Transverse colon (tissue), 4 donors: ENCODE measurements around the gene LONP2. TPM values are rescaled to one million over a fixed set of nuclear protein-coding genes. Genes with fewer than 3 reads are reported as not detected.
A peak's percentile ranks its signal among the peaks of the same experiment; 100 is the strongest.
"Not testable (repeated sequence)": the region's sequence is repeated elsewhere in the genome, so short reads cannot be mapped to it uniquely, and the experiment has no call there.

Experiments used
- DNase-seq: peaks from one replicate; pipeline ENCODE4 v3.0.0-alpha.2; 2019
- H3K27ac ChIP-seq, 4 donors: fragments of 200-600 bp; sonication (generic); 2 replicates each; pipeline ENCODE4 v1.5.1; 2016 to 2018; ENCODE audit warnings: inconsistent platforms in 4 of 4
- H3K27me3 ChIP-seq: fragments of 200-600 bp; sonication (generic); 2 replicates; pipeline ENCODE4 v1.5.1; 2017; ENCODE audit warnings: inconsistent platforms
- H3K36me3 ChIP-seq, 4 donors: fragments of 200-600 bp; sonication (generic); 2 replicates each; pipeline ENCODE4 v1.5.1; 2017 to 2019; ENCODE audit warnings: inconsistent platforms in 4 of 4
- H3K4me1 ChIP-seq, 4 donors: fragments of 200-600 bp; sonication (generic); 2 replicates each; pipeline ENCODE4 v1.5.1; 2017 to 2020; ENCODE audit warnings: inconsistent platforms in 4 of 4
- H3K4me3 ChIP-seq, 4 donors: fragments of 200-600 bp; sonication (generic); 1 replicate in 1 of 4; 2 replicates in 3 of 4; pipeline versions ENCODE4 v1.5.1 to v1.6.1; 2017 to 2019; ENCODE audit warnings: inconsistent platforms in 4 of 4
- H3K9me3 ChIP-seq, 2 donors: fragments of 200-600 bp; sonication (generic); 2 replicates each; pipeline ENCODE4 v1.5.1; 2017 to 2019; ENCODE audit warnings: inconsistent platforms in 2 of 2
- EP300 ChIP-seq: sonication (generic); formaldehyde crosslinking; IDR thresholded peaks from one replicate; pipeline ENCODE4 v1.6.1; 2017; ENCODE audit warnings: antibody characterized with exemption, low read depth
- POLR2A ChIP-seq: fragments of 450-650 bp; IDR thresholded peaks from one replicate; pipeline ENCODE4 v1.6.1; 2016; ENCODE audit warnings: antibody characterized with exemption, mild to moderate bottlenecking, moderate library complexity
- POLR2AphosphoS5 ChIP-seq, 3 donors: sonication (generic); formaldehyde crosslinking; IDR thresholded peaks; one replicate each; pipeline ENCODE4 v1.6.1; 2016; ENCODE audit warnings: antibody characterized with exemption in 3 of 3
- WGBS, 2 donors: methylation state at CpG; one replicate each; pipeline ENCODE4 v1.1.5; 2018; ENCODE audit warnings: low coverage in 1 of 2; 5-methylcytosine and 5-hydroxymethylcytosine counted together
- in situ Hi-C, 4 donors: fragments of 200-750 bp; cut with MboI; loops; one replicate each; pipeline versions ENCODE4 v1.15.0 to v1.15.1; 2017; ENCODE audit warnings: low sequenced_read_pairs in 3 of 4, low pct_ligation_motif_present in 1 of 4, low pct_unique_long_range_greater_than_20kb in 1 of 4
- intact Hi-C: fragments of 100-400 bp; cut with DNase I; formaldehyde crosslinking; loops from one replicate; pipeline ENCODE4 v1.15.1; 2023; ENCODE audit warnings: low total_unique reads
- total RNA-seq, 4 donors: library from RNA; depleted of rRNA; stranded (reverse); fragments of >200 nt; gene quantifications; one replicate each; pipeline ENCODE4 v1.1.0, GENCODE V29; 2016
- TF ChIP-seq, protein P1 (sequence below), 5 experiments: fragments of 200-600 bp in 3 of 5; fragments of 450-650 bp in 2 of 5; sonication (generic) in 3 of 5; IDR thresholded peaks; 1 replicate in 2 of 5; 2 replicates in 3 of 5; pipeline ENCODE4 v1.5.1; 2016 to 2017; ENCODE audit warnings: antibody characterized with exemption in 5 of 5, inconsistent platforms in 3 of 5, mild to moderate bottlenecking in 2 of 5, moderate library complexity in 1 of 5

The LONP2 gene
- total RNA-seq, 4 donors from 2014 or later, result 51.3 to 104 (median 65.3) TPM

DNA sequence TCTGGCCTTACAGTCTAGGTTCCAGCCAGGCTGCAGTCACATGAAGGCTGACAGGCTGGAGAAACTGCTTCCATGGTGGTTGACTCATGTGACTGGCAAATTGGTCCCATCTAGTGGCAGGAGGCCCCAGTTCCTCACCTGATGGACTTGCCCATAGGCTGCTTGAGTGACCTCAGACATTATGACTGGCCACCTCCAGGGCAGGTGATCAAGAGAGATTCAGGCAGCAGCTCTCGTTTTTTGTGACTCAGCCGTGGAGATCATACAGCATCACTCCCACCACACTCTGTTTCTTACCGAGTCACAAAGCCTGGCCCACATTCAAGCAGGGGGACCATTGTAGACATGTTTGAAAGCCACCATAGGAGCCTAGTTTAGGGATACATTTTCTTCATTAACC is 106.6 kb downstream of the LONP2 start:
- Histone ChIP-seq H3K27ac (no peak overlapping the region), H3K36me3 (peaks cover 0 to 34% (median 8%) of the 10 kb centered on the region in 4 donors), H3K9me3 (no peaks in the 10 kb centered on the region), H3K27me3 (no peaks in the 10 kb centered on the region), H3K4me3 (no peak overlapping the region), H3K4me1 (no peaks in the 10 kb centered on the region)
- 64 to 80% methylated on average over 3 of the region's 3 CpGs for WGBS, 2 donors
- DNase-seq, result no peak
- in situ Hi-C loops (loop anchor here in 3 of 4 donors (10.0 to 25.0 kb wide), 4 partner anchors 162 to 274 kb away; no protein-coding TSS in a partner anchor), intact Hi-C loops (loop anchor here (5.0 kb wide), 1 partner anchor 272 kb away; no protein-coding TSS in a partner anchor)
- TF ChIP-seq EP300, result no peak
- no peak for TF ChIP-seq POLR2A
- TF ChIP-seq, protein P1, sequence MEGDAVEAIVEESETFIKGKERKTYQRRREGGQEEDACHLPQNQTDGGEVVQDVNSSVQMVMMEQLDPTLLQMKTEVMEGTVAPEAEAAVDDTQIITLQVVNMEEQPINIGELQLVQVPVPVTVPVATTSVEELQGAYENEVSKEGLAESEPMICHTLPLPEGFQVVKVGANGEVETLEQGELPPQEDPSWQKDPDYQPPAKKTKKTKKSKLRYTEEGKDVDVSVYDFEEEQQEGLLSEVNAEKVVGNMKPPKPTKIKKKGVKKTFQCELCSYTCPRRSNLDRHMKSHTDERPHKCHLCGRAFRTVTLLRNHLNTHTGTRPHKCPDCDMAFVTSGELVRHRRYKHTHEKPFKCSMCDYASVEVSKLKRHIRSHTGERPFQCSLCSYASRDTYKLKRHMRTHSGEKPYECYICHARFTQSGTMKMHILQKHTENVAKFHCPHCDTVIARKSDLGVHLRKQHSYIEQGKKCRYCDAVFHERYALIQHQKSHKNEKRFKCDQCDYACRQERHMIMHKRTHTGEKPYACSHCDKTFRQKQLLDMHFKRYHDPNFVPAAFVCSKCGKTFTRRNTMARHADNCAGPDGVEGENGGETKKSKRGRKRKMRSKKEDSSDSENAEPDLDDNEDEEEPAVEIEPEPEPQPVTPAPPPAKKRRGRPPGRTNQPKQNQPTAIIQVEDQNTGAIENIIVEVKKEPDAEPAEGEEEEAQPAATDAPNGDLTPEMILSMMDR (IDR thresholded peaks at IDR 0.05), result no peak
- TF ChIP-seq POLR2AphosphoS5 (IDR thresholded peaks at IDR 0.05), result no peak

DNA sequence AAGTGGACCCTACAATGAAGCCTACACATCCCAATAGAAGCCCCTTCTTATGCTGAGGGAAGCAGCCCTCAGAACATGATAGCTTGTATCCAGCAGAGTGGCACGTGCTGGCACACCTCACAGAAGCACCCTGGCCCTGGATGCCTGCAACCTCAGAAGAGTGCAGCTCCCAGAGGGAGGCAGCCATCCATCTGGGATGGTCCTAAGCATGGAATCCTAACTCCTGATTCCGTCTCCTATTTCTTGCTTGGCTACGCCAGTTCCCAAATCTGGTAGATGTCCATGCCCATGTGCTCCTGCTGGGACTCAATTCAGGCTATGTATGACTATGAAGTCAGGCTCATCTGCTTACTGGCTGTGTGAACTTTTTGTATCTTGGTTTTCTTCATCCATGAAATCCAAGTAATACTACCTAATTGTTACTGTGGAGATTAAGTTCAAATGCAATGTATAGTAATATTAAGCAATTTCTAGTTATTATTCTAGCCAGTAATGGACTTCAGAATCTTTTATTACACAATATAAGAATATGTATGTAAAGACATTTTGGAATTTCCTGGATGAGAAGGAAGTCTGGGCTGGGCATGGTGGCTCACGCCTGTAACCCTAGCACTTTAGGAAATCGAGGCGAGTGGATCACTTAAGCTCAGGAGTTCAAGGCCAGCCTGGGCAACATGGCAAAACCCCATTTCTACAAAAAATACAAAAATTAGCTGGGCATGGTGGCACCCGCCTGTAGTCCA is 108.7 kb downstream of the LONP2 start:
- peaks cover 0 to 20% (median 8%) of the 10 kb centered on the region in 4 donors for H3K36me3 ChIP-seq
- no peak for DNase-seq
- no peak overlapping the region for H3K4me3 ChIP-seq
- in situ Hi-C loops (loop anchor here in 3 of 4 donors (10.0 to 25.0 kb wide), 4 partner anchors 159 to 272 kb away; no protein-coding TSS in a partner anchor), intact Hi-C loops (loop anchor here (5.0 kb wide), 1 partner anchor 269 kb away; no protein-coding TSS in a partner anchor)
- 80 to 83% methylated on average over 3 to 7 of the region's 7 CpGs for whole genome bisulfite sequencing, 2 donors
- H3K27me3 ChIP-seq, result no peaks in the 10 kb centered on the region
- H3K27ac ChIP-seq, result no peak overlapping the region
- no peak for TF ChIP-seq POLR2A
- no peak for TF ChIP-seq EP300
- no peak for TF ChIP-seq POLR2AphosphoS5 (IDR thresholded peaks at IDR 0.05)
- TF ChIP-seq, protein P1 (IDR thresholded peaks at IDR 0.05), result no peak
- H3K4me1 ChIP-seq, result no peaks in the 10 kb centered on the region
- no peaks in the 10 kb centered on the region for H3K9me3 ChIP-seq

DNA sequence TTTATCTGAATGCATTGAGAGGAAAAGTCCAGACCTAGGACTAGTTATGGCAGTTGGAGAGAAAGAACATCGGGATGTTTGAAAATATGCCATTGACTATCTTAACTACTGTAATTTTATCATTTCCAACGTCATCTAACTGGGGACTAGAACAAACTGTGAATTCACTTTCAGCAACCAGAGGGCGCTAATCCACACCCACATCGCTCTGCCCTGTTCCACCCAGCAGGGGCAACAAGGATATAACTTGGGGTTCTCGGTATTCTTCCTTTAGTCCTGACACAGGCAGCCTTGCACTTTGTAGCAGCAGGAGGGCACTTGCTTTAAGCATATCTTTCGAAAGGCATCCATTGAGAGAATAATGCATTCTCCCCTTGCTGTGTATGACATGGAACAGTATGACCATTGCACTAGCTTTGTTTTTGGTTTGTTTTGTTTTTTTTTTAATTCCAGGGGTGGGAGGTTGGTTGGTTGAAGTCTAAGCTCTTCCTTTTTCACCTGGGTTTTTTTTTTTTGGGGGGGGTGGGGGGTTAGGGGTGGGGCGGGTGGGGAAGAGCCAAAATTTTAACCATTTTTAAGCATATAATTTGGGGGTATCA is 109.6 kb downstream of the LONP2 start:
- intact Hi-C loops, result loop anchor here (5.0 kb wide), 1 partner anchor 269 kb away; no protein-coding TSS in a partner anchor

DNA sequence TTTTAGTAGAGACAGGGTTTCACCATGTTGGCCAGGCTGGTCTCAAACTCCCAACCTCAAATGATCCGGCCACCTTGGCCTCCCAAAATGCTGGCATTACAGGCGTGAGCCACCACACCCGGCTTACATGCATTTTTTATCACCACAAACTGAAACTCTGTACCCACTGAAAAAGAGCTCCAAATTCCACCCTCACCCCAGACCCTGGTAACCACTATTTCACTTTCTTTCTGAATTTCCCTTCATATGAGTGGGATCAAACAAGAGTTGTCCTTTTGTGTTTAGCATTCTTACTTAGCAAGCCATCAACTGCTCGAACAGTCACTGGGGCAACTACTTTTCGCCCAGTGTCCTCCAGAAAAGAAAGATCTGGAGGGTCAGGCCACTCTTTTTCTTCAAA is 110.3 kb downstream of the LONP2 start:
- DNase-seq, H3K27me3 ChIP-seq, H3K4me1 ChIP-seq, H3K9me3 ChIP-seq, H3K4me3 ChIP-seq, H3K27ac ChIP-seq: not testable (repeated sequence)
- 90 to 95% methylated on average over 2 to 5 of the region's 5 CpGs for WGBS, 2 donors
- peaks cover 0 to 18% (median 8%) of the 10 kb centered on the region in 4 donors for H3K36me3 ChIP-seq
- in situ Hi-C loops (loop anchor here in 3 of 4 donors (10.0 to 25.0 kb wide), 4 partner anchors 158 to 270 kb away; no protein-coding TSS in a partner anchor), intact Hi-C loops (loop anchor here (5.0 kb wide), 1 partner anchor 268 kb away; no protein-coding TSS in a partner anchor)

More for the DNA sequence above, 109.6 kb downstream of the LONP2 start:
- no peak overlapping the region for H3K4me3 ChIP-seq
- H3K27ac ChIP-seq, result peak overlapping the region in 1 of 4 donors; percentile 27
- peaks cover 0 to 18% (median 8%) of the 10 kb centered on the region in 4 donors for H3K36me3 ChIP-seq
- H3K27me3 ChIP-seq, result no peaks in the 10 kb centered on the region
- in situ Hi-C loops, result loop anchor here in 3 of 4 donors (10.0 to 25.0 kb wide), 4 partner anchors 159 to 271 kb away; no protein-coding TSS in a partner anchor
- H3K9me3 ChIP-seq, result no peaks in the 10 kb centered on the region
- WGBS, 2 donors, result 19 to 26% methylated on average over 7 of the region's 7 CpGs
- TF ChIP-seq EP300 (no peak), POLR2A (no peak), POLR2AphosphoS5 (IDR thresholded peaks at IDR 0.05) (peak in 2 of 3 donors; percentile 22 to 47)
- TF ChIP-seq, protein P1 (IDR thresholded peaks at IDR 0.05), result peak; percentile 83 to 97 (median 91)
- peak; percentile 66 for DNase-seq
- no peaks in the 10 kb centered on the region for H3K4me1 ChIP-seq
